Left ventricle myocardium inferior (tissue), 1 donor: ENCODE measurements around the gene CTSW. TPM values are rescaled to one million over a fixed set of nuclear protein-coding genes. Genes with fewer than 3 reads are reported as not detected.
"Not testable (repeated sequence)": the region's sequence is repeated elsewhere in the genome, so short reads cannot be mapped to it uniquely, and the experiment has no call there.

Experiments used
- DNase-seq: peaks from one replicate; pipeline ENCODE4 v3.0.0-alpha.2; 2020
- H3K27ac ChIP-seq: fragments of 200-600 bp; replicated peaks from 2 replicates; pipeline ENCODE4 v1.8.0; 2021
- H3K27me3 ChIP-seq: fragments of 200-600 bp; 2 replicates; pipeline ENCODE4 v1.8.0; 2021; ENCODE audit warnings: low read depth
- H3K36me3 ChIP-seq: fragments of 200-600 bp; 2 replicates; pipeline ENCODE4 v1.8.0; 2021
- H3K4me1 ChIP-seq: fragments of 200-600 bp; 2 replicates; pipeline ENCODE4 v1.8.0; 2021
- H3K4me3 ChIP-seq: fragments of 200-600 bp; 2 replicates; pipeline ENCODE4 v1.8.0; 2021; ENCODE audit warnings: mild to moderate bottlenecking, moderate library complexity
- H3K9me3 ChIP-seq: fragments of 200-600 bp; replicated peaks from 2 replicates; pipeline ENCODE4 v1.8.0; 2021
- CTCF ChIP-seq: fragments of 200-600 bp; IDR thresholded peaks from 2 replicates; pipeline ENCODE4 v1.8.0; 2021; ENCODE audit warnings: antibody characterized with exemption, mild to moderate bottlenecking, borderline replicate concordance
- intact Hi-C: fragments of 100-400 bp; cut with micrococcal nuclease; formaldehyde crosslinking; loops from one replicate; pipeline ENCODE4 v1.11.0; 2022
- total RNA-seq: library from RNA; stranded (reverse); fragmentation: NEBNext Ultra II Directional; extraction: Animal tissue kit (Norgen Biotek cat#: 25700); gene quantifications from one replicate; pipeline ENCODE4 v1.2.1, GENCODE V29; 2021
- donor health status: DM: no; HTN: yes; CAD: no; lungs with severe emphysema.

CTSW gene
- total RNA-seq, 1 donor from 2014 or later = 0.49 TPM

GRCh38 chr11:65843811-65844210 lies 35.8 kb upstream of the CTSW start:
- Histone ChIP-seq H3K9me3 (no peaks in the 10 kb centered on the region), H3K27me3 (no peaks in the 10 kb centered on the region)

GRCh38 chr11:65844231-65844872 lies 35.3 kb upstream of the CTSW start:
- no peak for TF ChIP-seq CTCF
- intact Hi-C loops = no loop called here
- Histone ChIP-seq H3K4me1 (no peaks in the 10 kb centered on the region), H3K4me3 (no peak overlapping the region), H3K36me3 (no peaks in the 10 kb centered on the region), H3K27me3 (no peaks in the 10 kb centered on the region), H3K9me3 (no peaks in the 10 kb centered on the region), H3K27ac (no peak overlapping the region)
- no peak for DNase-seq

More at GRCh38 chr11:65843811-65844210, 35.8 kb upstream of the CTSW start:
- Histone ChIP-seq H3K4me3 (no peak overlapping the region), H3K36me3 (no peaks in the 10 kb centered on the region), H3K4me1 (no peaks in the 10 kb centered on the region), H3K27ac (no peak overlapping the region)
- intact Hi-C loops = no loop called here
- no peak for TF ChIP-seq CTCF
- no peak for DNase-seq

- no peaks in the 10 kb centered on the region for H3K4me1 ChIP-seq
- H3K27ac ChIP-seq = no peak overlapping the region
- intact Hi-C loops = no loop called here
- peaks cover 9% of the 10 kb centered on the region for H3K9me3 ChIP-seq
- no peak for TF ChIP-seq CTCF
- no peak overlapping the region for H3K4me3 ChIP-seq
- H3K36me3 ChIP-seq = peaks cover 23% of the 10 kb centered on the region
- H3K27me3 ChIP-seq = no peaks in the 10 kb centered on the region
- no peak for DNase-seq
These were observed 31.9 kb upstream of the CTSW start for GRCh38 chr11:65847746-65848145.

- H3K4me3 ChIP-seq, intact Hi-C loops, H3K27ac ChIP-seq, H3K4me1 ChIP-seq, H3K9me3 ChIP-seq, DNase-seq, H3K27me3 ChIP-seq: not testable (repeated sequence)
- H3K36me3 ChIP-seq = peaks cover 33% of the 10 kb centered on the region
These were observed 30.9 kb upstream of the CTSW start for GRCh38 chr11:65848693-65849092.

GRCh38 chr11:65849366-65849765 lies 30.3 kb upstream of the CTSW start:
- Histone ChIP-seq H3K27ac (no peak overlapping the region), H3K9me3 (peaks cover 9% of the 10 kb centered on the region), H3K4me1 (peaks cover 9% of the 10 kb centered on the region), H3K36me3 (peaks cover 40% of the 10 kb centered on the region), H3K27me3 (no peaks in the 10 kb centered on the region), H3K4me3 (no peak overlapping the region)
- intact Hi-C loops = no loop called here
- TF ChIP-seq CTCF = no peak
- no peak for DNase-seq

GRCh38 chr11:65849771-65850216 lies 29.8 kb upstream of the CTSW start:
- Histone ChIP-seq H3K27me3 (no peaks in the 10 kb centered on the region), H3K27ac (no peak overlapping the region), H3K4me3 (no peak overlapping the region), H3K36me3 (peaks cover 44% of the 10 kb centered on the region), H3K9me3 (peaks cover 9% of the 10 kb centered on the region), H3K4me1 (peaks cover 13% of the 10 kb centered on the region)
- DNase-seq = no peak
- intact Hi-C loops = no loop called here
- no peak for TF ChIP-seq CTCF
